ENCODE results near the gene CMTM7.
"Not testable (repeated sequence)": the region's sequence is repeated elsewhere in the genome, so short reads cannot be mapped to it uniquely, and the experiment has no call there.

Gene CMTM7

GRCh38 chr3:32381922-32382321 is 9.7 kb upstream of the CMTM7 start:
- no peak for DNase-seq (ENCODE audit: low read depth in 2 of 2)

- no peak for DNase-seq (ENCODE audit: low read depth in 2 of 2)
Observed at GRCh38 chr3:32383136-32383711, 8.4 kb upstream of the CMTM7 start.

- DNase-seq (ENCODE audit: low read depth in 2 of 2), result no peak
Observed at GRCh38 chr3:32384938-32385337, 6.7 kb upstream of the CMTM7 start.

GRCh38 chr3:32387512-32387911 is 4.1 kb upstream of the CMTM7 start:
- no peak for DNase-seq (ENCODE audit: low read depth in 2 of 2)

GRCh38 chr3:32389577-32389976 is 2.1 kb upstream of the CMTM7 start:
- DNase-seq (ENCODE audit: low read depth in 2 of 2), result not testable (repeated sequence)

GRCh38 chr3:32392536-32393302 is 1.1 kb downstream of the CMTM7 start:
- DNase-seq (ENCODE audit: low read depth in 2 of 2), result no peak

GRCh38 chr3:32395496-32395895 is 3.8 kb downstream of the CMTM7 start:
- DNase-seq (ENCODE audit: low read depth in 2 of 2), result no peak

- DNase-seq (ENCODE audit: low read depth in 2 of 2), result no peak
Observed at GRCh38 chr3:32397941-32398340, 6.3 kb downstream of the CMTM7 start.

- no peak for DNase-seq (ENCODE audit: low read depth in 2 of 2)
Observed at GRCh38 chr3:32398531-32398930, 6.9 kb downstream of the CMTM7 start.

- no peak for DNase-seq (ENCODE audit: low read depth in 2 of 2)
Observed at GRCh38 chr3:32399030-32399620, 7.5 kb downstream of the CMTM7 start.

GRCh38 chr3:32401126-32401525 is 9.5 kb downstream of the CMTM7 start:
- DNase-seq (ENCODE audit: low read depth in 2 of 2), result no peak

- no peak for DNase-seq (ENCODE audit: low read depth in 2 of 2)
Observed at GRCh38 chr3:32401556-32402081, 10.0 kb downstream of the CMTM7 start.

- DNase-seq (ENCODE audit: low read depth in 2 of 2), result no peak
Observed at GRCh38 chr3:32403663-32404062, 12.0 kb downstream of the CMTM7 start.

GRCh38 chr3:32404714-32405113 is 13.1 kb downstream of the CMTM7 start:
- no peak for DNase-seq (ENCODE audit: low read depth in 2 of 2)

GRCh38 chr3:32405155-32405554 is 13.5 kb downstream of the CMTM7 start:
- DNase-seq (ENCODE audit: low read depth in 2 of 2), result no peak

GRCh38 chr3:32405711-32406323 is 14.2 kb downstream of the CMTM7 start:
- DNase-seq (ENCODE audit: low read depth in 2 of 2), result no peak

- no peak for DNase-seq (ENCODE audit: low read depth in 2 of 2)
Observed at GRCh38 chr3:32406486-32407408, 15.1 kb downstream of the CMTM7 start.

- no peak for DNase-seq (ENCODE audit: low read depth in 2 of 2)
Observed at GRCh38 chr3:32410367-32411246, 19.0 kb downstream of the CMTM7 start.

- DNase-seq (ENCODE audit: low read depth in 2 of 2), result no peak
Observed at GRCh38 chr3:32411442-32411841, 19.8 kb downstream of the CMTM7 start.

- DNase-seq (ENCODE audit: low read depth in 2 of 2), result no peak
Observed at GRCh38 chr3:32412887-32413286, 21.2 kb downstream of the CMTM7 start.
